Endothelial cell of umbilical vein (primary cell): ENCODE results near the gene SHFL.

Source experiments
- EZH2 ChIP-seq: IDR thresholded peaks from 2 replicates; pipeline ENCODE4 v1.6.1; 2012; ENCODE audit warnings: borderline replicate concordance, low read depth, mild to moderate bottlenecking, moderate library complexity, low read length, inconsistent platforms; ENCODE audit not compliant: severe bottlenecking
- FOS ChIP-seq: IDR thresholded peaks from 2 replicates; pipeline ENCODE4 v1.6.1; 2011; ENCODE audit warnings: mild to moderate bottlenecking, low read length, moderate library complexity, borderline replicate concordance; ENCODE audit not compliant: insufficient read depth
- MYC ChIP-seq: IDR thresholded peaks from one replicate; pipeline ENCODE4 v1.6.1; 2011; ENCODE audit warnings: mild to moderate bottlenecking, low read depth, low read length
- POLR2A ChIP-seq: IDR thresholded peaks from 2 replicates; pipeline ENCODE4 v1.6.1; 2012; ENCODE audit warnings: low read depth, mild to moderate bottlenecking, control low read depth, low read length
- POLR2AphosphoS5 ChIP-seq: IDR thresholded peaks from 2 replicates; pipeline ENCODE4 v1.6.1; 2012; ENCODE audit warnings: low read depth, mild to moderate bottlenecking, control low read depth, low read length, moderate library complexity; ENCODE audit not compliant: insufficient read depth
- TF ChIP-seq, protein P1 (sequence below), 2 donors: IDR thresholded peaks; 1 replicate in 1 of 2; 2 replicates in 1 of 2; pipeline ENCODE4 v1.5.1; 2011; ENCODE audit warnings: low read length in 2 of 2, mild to moderate bottlenecking in 2 of 2, moderate library complexity in 2 of 2, control low read depth in 1 of 2, inconsistent platforms in 1 of 2, low read depth in 1 of 2; ENCODE audit not compliant: insufficient read depth in 1 of 2; ENCODE audit errors: extremely low read depth in 1 of 2
- TF ChIP-seq, protein P2 (sequence below): IDR thresholded peaks from 2 replicates; pipeline ENCODE4 v1.6.1; 2011; ENCODE audit not compliant: insufficient read depth, insufficient read length

DNA sequence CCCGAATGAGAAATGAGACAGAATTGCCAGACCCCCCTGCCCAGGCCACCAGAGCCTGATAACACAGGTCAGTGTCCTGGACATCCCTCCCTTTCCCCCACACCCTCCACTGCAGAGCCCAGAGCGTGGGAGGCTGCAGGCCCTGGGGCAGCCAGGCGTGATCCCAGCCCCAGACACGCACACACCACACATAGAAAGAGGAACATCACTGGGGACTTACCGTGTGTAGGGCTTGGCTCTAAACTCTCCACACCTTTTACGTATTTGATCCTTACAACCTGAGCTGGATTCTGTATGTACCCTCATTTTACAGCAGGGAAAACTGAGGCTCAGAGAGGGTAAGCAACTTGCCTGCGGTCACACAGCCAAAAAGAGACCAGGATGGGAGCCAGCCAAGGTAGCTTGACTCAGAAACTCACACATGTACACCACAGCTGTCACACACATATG lies 16.7 kb downstream of the SHFL start:
- no peak for TF ChIP-seq POLR2A
- TF ChIP-seq POLR2AphosphoS5 = no peak
- TF ChIP-seq, protein P1, sequence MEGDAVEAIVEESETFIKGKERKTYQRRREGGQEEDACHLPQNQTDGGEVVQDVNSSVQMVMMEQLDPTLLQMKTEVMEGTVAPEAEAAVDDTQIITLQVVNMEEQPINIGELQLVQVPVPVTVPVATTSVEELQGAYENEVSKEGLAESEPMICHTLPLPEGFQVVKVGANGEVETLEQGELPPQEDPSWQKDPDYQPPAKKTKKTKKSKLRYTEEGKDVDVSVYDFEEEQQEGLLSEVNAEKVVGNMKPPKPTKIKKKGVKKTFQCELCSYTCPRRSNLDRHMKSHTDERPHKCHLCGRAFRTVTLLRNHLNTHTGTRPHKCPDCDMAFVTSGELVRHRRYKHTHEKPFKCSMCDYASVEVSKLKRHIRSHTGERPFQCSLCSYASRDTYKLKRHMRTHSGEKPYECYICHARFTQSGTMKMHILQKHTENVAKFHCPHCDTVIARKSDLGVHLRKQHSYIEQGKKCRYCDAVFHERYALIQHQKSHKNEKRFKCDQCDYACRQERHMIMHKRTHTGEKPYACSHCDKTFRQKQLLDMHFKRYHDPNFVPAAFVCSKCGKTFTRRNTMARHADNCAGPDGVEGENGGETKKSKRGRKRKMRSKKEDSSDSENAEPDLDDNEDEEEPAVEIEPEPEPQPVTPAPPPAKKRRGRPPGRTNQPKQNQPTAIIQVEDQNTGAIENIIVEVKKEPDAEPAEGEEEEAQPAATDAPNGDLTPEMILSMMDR (IDR thresholded peaks at IDR 0.05; ENCODE audit: extremely low read depth in 1 of 2, insufficient read depth in 1 of 2, low read depth in 1 of 2, low read length in 2 of 2) = no peak
- TF ChIP-seq EZH2 = no peak
- TF ChIP-seq, protein P2, sequence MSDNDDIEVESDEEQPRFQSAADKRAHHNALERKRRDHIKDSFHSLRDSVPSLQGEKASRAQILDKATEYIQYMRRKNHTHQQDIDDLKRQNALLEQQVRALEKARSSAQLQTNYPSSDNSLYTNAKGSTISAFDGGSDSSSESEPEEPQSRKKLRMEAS = no peak
- TF ChIP-seq FOS = no peak
- no peak for TF ChIP-seq MYC
